C4-2B (cell line): ENCODE data around the gene SGCE.

Experiments
- H3K27ac ChIP-seq: fragments of 450-650 bp; 2 replicates; pipeline ENCODE4 v1.5.1; 2017
- ZFX ChIP-seq: fragments of 450-650 bp; IDR thresholded peaks from 2 replicates; pipeline ENCODE4 v1.6.1; 2017
- TF ChIP-seq, protein P1 (sequence below): fragments of 450-650 bp; conservative IDR thresholded peaks from 2 replicates; pipeline ENCODE4 v1.5.1; 2017; ENCODE audit warnings: mild to moderate bottlenecking

Gene SGCE

GRCh38 chr7:94575646-94576045 lies 80.3 kb downstream of the SGCE start:
- no peak overlapping the region for H3K27ac ChIP-seq
- TF ChIP-seq ZFX: no peak
- TF ChIP-seq, protein P1, sequence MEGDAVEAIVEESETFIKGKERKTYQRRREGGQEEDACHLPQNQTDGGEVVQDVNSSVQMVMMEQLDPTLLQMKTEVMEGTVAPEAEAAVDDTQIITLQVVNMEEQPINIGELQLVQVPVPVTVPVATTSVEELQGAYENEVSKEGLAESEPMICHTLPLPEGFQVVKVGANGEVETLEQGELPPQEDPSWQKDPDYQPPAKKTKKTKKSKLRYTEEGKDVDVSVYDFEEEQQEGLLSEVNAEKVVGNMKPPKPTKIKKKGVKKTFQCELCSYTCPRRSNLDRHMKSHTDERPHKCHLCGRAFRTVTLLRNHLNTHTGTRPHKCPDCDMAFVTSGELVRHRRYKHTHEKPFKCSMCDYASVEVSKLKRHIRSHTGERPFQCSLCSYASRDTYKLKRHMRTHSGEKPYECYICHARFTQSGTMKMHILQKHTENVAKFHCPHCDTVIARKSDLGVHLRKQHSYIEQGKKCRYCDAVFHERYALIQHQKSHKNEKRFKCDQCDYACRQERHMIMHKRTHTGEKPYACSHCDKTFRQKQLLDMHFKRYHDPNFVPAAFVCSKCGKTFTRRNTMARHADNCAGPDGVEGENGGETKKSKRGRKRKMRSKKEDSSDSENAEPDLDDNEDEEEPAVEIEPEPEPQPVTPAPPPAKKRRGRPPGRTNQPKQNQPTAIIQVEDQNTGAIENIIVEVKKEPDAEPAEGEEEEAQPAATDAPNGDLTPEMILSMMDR: no peak

DNA sequence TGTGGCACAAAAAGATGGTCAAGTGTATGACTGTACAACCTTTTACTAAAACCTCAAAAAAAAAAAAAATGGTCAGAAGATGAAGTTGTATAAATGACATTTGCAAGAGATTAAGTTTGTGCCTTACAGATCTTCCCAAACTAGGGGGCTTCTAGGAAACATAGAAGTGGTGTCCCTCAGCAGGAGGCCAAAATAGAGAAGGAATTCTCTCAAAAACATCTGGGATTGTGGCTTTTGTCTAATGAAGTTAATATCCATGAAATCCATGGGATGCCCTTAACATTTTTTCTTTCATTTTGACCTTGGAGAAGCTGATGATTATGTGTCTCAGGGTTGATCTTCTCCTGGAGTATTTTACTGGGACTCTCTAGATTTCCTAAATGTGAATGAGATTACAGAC lies 84.1 kb downstream of the SGCE start:
- TF ChIP-seq, protein P1: no peak
- no peak for TF ChIP-seq ZFX
- H3K27ac ChIP-seq: no peak overlapping the region

- TF ChIP-seq ZFX: no peak
- TF ChIP-seq, protein P1: no peak
- H3K27ac ChIP-seq: no peak overlapping the region
These were observed 88.5 kb downstream of the SGCE start for GRCh38 chr7:94567396-94567795.

DNA sequence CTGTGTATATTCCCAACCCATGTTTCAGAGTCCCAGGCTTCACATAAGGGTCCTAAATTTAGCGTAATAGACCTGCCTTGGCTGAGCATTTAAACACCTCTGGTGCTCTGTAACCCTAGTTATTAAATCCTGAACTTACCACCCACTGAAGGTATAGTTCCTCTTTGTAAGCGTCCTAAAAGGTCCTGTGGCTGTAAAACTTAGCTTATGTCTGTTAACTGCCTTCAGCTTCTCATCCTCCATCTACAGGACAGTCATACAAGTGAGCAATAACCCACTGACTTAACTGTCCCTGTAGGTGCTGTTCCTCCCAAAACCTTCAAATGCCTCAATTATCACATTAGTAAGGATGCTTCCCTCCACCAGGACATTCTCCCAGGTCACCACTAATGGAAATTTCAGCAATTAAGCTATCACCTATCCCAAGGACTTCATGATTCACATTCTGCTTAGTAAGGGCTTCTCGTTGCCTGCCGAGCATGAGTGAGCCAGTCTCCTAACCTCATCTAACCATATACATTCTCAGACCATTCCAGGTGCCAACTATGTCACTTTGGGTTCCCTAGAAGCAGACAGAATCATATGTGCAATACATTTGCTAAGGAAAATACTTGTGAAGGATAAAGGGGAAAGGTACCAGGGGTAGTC lies 90.6 kb downstream of the SGCE start:
- no peak overlapping the region for H3K27ac ChIP-seq
- TF ChIP-seq, protein P1: no peak
- no peak for TF ChIP-seq ZFX

DNA sequence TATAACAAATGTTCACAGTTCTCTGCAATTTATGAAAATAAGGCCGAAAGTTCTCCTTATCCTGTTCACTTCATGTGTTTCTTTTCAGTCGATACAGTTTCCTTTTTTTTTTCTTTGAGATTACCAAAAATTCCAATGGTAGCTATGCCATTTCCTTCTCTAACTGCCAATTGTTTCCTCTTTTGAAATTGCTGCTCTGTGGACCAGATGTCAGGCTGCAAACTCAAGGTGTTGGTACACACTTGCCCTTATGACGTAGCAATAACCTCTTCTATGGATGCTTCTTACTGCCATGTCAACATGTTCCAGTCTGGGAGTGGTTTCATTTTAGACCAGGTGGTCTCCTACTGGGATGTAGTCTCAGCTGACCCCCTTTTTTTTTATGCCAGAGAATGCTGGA lies 93.4 kb downstream of the SGCE start:
- H3K27ac ChIP-seq: no peak overlapping the region
- TF ChIP-seq ZFX: no peak
- TF ChIP-seq, protein P1: no peak

GRCh38 chr7:94561841-94562514 lies 94.0 kb downstream of the SGCE start:
- TF ChIP-seq ZFX: no peak
- TF ChIP-seq, protein P1: no peak
- H3K27ac ChIP-seq: no peak overlapping the region

DNA sequence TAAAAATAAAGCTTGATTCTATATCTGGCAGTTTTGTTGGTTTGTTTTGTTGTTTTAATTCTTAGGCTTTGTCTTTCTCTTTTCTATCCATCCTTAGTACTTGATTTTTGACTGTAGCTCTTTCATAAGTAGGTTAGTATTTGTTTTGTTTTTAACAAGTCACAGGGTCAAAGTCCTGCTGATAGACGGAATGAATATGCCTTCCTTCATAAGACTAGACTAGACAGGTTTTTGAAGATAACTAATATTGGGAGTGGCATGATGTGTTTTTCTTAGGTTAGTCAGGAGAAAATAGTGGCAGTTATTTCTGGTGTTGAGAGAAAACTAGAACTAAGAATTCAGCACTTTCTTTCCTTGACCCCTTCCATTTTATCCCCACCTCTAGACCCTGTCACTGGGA lies 96.0 kb downstream of the SGCE start:
- TF ChIP-seq, protein P1: no peak
- TF ChIP-seq ZFX: no peak
- no peak overlapping the region for H3K27ac ChIP-seq
